H54 (cell line): Measurements from ENCODE around the gene TRIM65.

ENCODE experiments used
- DNase-seq: peaks from one replicate; pipeline ENCODE4 v3.0.0; 2011; ENCODE audit warnings: low spot score, mixed read lengths; ENCODE audit not compliant: insufficient read length
- FAIRE-seq: peaks from 3 replicates; lab custom pipeline; 2011; peaks lifted over from hg19 to GRCh38; lab: Jason Lieb, UNC
- POLR2A ChIP-seq: IDR thresholded peaks from 2 replicates; pipeline ENCODE4 v1.6.1; 2011; ENCODE audit warnings: low read depth, mild to moderate bottlenecking, low read length

Gene TRIM65

GRCh38 chr17:75925103-75925502, 28.4 kb upstream of the TRIM65 start:
- no peak for FAIRE-seq
- TF ChIP-seq POLR2A: no peak
- DNase-seq: no peak

GRCh38 chr17:75922963-75923874, 26.5 kb upstream of the TRIM65 start:
- FAIRE-seq (no peak), DNase-seq (no peak)
- TF ChIP-seq POLR2A: no peak

- no peak for DNase-seq
- TF ChIP-seq POLR2A: no peak
- no peak for FAIRE-seq
Measured at GRCh38 chr17:75922173-75922961, 25.6 kb upstream of the TRIM65 start.

- no peak for FAIRE-seq
- DNase-seq: no peak
- no peak for TF ChIP-seq POLR2A
Measured at GRCh38 chr17:75921596-75921995, 24.8 kb upstream of the TRIM65 start.

- no peak for DNase-seq
- FAIRE-seq: no peak
- TF ChIP-seq POLR2A: no peak
Measured at GRCh38 chr17:75920045-75920560, 23.4 kb upstream of the TRIM65 start.

GRCh38 chr17:75919611-75920010, 22.9 kb upstream of the TRIM65 start:
- FAIRE-seq (no peak), DNase-seq (no peak)
- TF ChIP-seq POLR2A: no peak

GRCh38 chr17:75917917-75918445, 21.2 kb upstream of the TRIM65 start:
- FAIRE-seq (no peak), DNase-seq (no peak)
- TF ChIP-seq POLR2A: no peak

GRCh38 chr17:75917141-75917916, 20.6 kb upstream of the TRIM65 start:
- TF ChIP-seq POLR2A: no peak
- FAIRE-seq (no peak), DNase-seq (no peak)

GRCh38 chr17:75915268-75915667, 18.5 kb upstream of the TRIM65 start:
- DNase-seq (no peak), FAIRE-seq (no peak)
- no peak for TF ChIP-seq POLR2A

- DNase-seq (no peak), FAIRE-seq (no peak)
- TF ChIP-seq POLR2A: no peak
Measured at GRCh38 chr17:75914643-75915267, 18.0 kb upstream of the TRIM65 start.

GRCh38 chr17:75913537-75914210, 16.9 kb upstream of the TRIM65 start:
- DNase-seq (no peak), FAIRE-seq (no peak)

GRCh38 chr17:75910699-75911098, 13.9 kb upstream of the TRIM65 start:
- no peak for TF ChIP-seq POLR2A
- no peak for FAIRE-seq
- no peak for DNase-seq

More at GRCh38 chr17:75913537-75914210, 16.9 kb upstream of the TRIM65 start:
- no peak for TF ChIP-seq POLR2A
